HCEC 1CT (cell line): ENCODE data around the gene SRSF8.
"Not testable (repeated sequence)": the region's sequence is repeated elsewhere in the genome, so short reads cannot be mapped to it uniquely, and the experiment has no call there.

Experiments
- DNase-seq: peaks from one replicate; pipeline ENCODE4 v3.0.0-alpha.2; 2017

The SRSF8 gene

GRCh38 chr11:95098826-95099225 is 32.1 kb downstream of the SRSF8 start:
- DNase-seq: no peak

GRCh38 chr11:95100191-95100648 is 33.5 kb downstream of the SRSF8 start:
- DNase-seq: no peak

GRCh38 chr11:95100856-95101507 is 34.3 kb downstream of the SRSF8 start:
- no peak for DNase-seq

DNA sequence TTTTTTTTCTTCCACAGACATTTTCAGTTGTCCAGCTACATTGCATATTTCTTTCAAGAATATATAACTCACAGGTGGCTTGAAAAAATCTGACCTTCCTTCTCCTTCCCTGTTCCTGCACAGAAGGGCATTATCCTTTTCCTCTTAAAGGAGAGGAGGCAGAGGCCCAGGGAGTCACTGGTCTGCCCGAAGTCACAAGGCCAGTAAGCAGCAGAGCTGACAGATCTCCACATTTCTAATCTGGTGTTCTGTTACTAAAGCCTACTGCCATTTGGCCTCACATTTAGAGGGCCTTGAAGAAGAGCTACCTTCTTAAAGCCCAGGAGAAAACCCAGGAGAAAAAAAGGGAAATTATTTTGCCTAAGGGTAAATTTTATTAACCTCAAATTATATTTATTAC is 35.2 kb downstream of the SRSF8 start:
- no peak for DNase-seq

DNA sequence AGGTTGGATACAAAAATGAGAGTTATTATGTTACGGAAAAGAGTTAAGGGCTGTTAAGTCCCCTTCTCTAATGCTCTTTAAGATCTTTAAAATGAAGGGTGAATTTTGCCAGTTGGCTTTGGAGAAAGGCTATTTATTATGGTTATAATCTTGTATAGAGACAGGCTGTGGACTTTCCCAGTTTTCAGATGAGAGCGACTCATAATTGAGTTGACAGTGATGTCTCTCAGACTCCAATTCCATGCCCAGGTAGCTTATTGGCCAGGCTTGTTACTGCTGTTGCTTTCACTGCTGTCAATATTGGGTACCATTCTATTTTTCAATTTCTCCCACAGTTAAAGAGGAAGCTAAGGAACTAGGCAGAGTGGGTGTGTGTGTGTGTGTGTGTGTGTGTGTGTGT is 36.0 kb downstream of the SRSF8 start:
- DNase-seq: no peak

DNA sequence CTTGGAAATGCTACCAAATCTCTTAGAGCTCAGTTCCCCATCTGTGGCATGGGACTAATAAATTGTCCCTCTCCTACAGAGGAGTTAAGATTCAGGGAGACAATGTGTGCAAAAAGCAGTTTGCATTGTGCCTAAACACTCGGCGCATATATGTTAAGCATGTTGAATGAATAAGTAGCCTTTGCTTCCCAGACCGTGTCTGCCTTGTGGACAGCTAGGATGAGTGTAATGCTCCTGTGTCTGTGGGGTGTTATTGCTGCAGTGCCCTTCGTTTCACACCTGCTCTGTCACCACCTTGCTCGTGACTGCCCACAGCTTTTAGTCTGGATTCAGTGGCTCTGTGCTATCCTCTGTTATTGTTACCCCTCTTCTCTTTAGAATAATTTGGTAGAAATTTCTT is 37.0 kb downstream of the SRSF8 start:
- DNase-seq: no peak

DNA sequence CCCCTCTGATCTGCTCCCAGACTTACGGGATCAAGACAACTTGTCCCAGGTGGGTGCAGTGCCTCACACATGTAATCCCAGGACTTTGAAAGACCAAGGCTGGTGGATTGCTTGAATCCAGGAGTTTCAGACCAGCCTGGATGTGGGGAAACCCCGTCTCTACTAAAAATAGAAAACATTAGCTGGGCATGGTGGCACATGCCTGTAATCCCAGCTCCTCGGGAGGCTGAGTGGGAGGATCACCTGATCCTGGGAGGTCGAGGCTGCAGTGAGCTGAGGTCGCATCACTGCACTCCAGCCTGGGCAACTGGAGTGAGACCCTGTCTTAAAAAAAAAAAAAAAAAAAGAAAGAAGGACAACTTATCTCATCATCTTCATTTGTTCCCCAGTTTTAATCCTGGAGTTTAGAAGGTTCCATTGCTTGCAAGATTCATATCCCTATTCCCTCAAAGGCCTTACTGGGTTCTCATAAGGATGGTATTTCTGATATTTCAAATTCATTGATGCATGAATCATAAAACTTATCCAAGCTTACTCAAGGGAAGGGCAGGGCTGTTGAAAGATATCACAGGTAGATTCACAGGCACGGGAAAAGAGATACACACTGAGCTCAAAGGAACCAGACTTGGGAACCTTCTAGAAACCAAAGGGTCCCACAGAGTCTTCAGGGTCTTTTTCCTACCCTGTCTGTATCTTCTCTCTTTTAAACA is 37.6 kb downstream of the SRSF8 start:
- no peak for DNase-seq

- DNase-seq: no peak
These were observed 38.1 kb downstream of the SRSF8 start for GRCh38 chr11:95104856-95105255.

GRCh38 chr11:95108159-95108611 is 41.5 kb downstream of the SRSF8 start:
- no peak for DNase-seq

DNA sequence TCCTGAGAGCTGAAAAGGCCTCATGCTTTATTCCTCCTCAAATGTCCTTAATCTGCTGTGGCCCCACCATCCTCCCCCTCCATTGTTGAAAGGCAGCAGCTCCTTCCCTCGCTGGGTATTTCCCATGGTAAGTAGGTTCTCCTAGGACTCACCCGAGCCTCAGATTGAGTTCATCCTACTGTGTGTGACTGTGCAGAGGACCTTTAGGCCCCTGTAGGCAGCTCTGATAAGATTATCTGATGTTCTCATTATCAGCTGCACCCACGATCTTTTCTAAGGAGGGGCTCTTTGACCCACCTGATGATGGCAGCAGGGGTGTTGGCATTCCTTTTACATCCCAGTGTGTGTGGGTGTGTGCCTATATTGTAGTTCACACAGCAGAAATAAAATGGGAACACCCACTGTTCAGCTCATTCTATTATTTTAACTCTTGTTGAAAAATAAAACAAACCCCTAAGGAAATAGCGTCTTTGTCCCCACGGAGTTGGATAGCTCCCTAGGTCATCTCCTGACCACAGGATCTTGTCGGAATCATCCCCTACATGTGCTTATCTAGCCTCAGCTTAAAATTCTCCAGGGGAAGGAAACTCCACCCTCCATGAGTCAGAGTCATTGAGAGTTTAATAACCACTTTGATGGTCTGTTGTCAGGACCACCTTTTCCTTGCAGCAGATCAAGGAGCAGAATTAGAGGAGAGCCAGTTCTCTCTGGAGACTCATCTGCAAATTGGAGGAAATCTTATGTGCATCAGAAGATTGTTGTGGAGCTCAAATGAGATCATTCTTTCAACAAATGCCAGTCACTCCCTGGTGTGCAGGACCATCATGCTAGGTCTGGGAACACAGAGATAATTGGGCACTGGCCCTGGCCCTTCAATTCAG is 42.2 kb downstream of the SRSF8 start:
- no peak for DNase-seq

DNA sequence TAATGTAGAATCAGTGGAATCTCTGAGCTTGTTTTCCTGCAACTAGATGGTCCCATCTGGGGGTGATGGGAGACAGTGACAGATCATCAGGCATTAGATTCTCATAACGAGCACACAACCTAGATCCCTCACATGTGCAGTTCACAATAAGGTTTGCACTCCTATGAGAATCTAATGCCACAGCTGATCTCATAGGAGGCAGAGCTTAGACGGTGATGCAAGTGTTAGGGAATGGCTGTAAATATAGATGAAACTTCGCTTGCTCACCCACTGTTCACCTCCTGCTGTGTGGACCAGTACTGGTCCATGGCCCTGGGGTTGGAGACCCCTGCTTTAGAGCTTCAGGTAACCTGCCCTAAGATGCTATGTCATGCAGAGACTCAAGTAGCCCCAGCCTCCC is 44.8 kb downstream of the SRSF8 start:
- not testable (repeated sequence) for DNase-seq

GRCh38 chr11:95111923-95112540 is 45.3 kb downstream of the SRSF8 start:
- no peak for DNase-seq

DNA sequence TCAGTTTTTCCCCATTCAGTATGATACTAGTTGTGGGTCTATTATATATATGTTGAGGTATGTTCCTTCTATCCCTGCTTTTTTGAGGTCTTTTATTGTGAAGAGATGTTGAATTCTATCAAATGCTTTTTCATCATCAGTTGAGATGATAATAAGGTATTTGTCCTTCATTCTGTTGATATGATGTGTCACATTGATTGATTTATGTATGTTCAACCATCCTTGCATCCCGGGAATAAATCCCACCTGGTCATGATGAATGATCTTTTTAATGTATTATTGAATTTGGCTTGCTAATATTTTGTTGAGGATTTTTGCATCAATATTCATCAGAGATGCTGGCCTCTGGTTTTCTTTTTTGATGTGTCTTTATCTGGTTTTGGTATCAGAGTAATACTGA is 48.9 kb downstream of the SRSF8 start:
- DNase-seq: no peak

GRCh38 chr11:95119361-95120060 is 52.8 kb downstream of the SRSF8 start:
- DNase-seq: no peak
